ENCODE measurements around the gene TNFRSF4. TPM values are rescaled to one million over a fixed set of nuclear protein-coding genes. Genes with fewer than 3 reads are reported as not detected.
A peak's percentile ranks its signal among the peaks of the same experiment; 100 is the strongest.

The TNFRSF4 gene
- total and polyA plus RNA-seq, 2 donors (not counting 1 experiment from before 2014, with no cell fraction given), result 0.05 to 0.17 TPM

- Histone ChIP-seq H3K27ac (ENCODE audit: insufficient read depth, low read length) (no peak overlapping the region), H3K36me3 (ENCODE audit: control insufficient read depth, insufficient read depth, low read length) (no peaks in the 10 kb centered on the region), H3K4me3 (replicated peaks in 1 of 4; ENCODE audit: control extremely low read depth in 1 of 4, insufficient read depth in 1 of 4, low read depth in 3 of 4, low read length in 4 of 4) (no peak overlapping the region), H3K79me2 (ENCODE audit: control insufficient read depth, insufficient read depth, low read length) (no peaks in the 10 kb centered on the region), H4K20me1 (ENCODE audit: control insufficient read depth, extremely low read depth, insufficient read depth, low read length) (no peaks in the 10 kb centered on the region), H2AFZ (ENCODE audit: low read length) (no peak overlapping the region), H3K4me2 (ENCODE audit: extremely low read depth, insufficient read depth, low read length) (no peak overlapping the region), H3K9me3 (ENCODE audit: control insufficient read depth, insufficient read depth, low read depth, low read length) (no peaks in the 10 kb centered on the region), H3K27me3 (ENCODE audit: control insufficient read depth, insufficient read depth, low read length) (no peaks in the 10 kb centered on the region), H3K9ac (ENCODE audit: insufficient read depth, low read length) (no peak overlapping the region), H3K4me1 (ENCODE audit: control insufficient read depth, extremely low read depth, insufficient read depth, low read length) (peaks cover 5% of the 10 kb centered on the region)
- no peak for DNase-seq (ENCODE audit: low read depth in 2 of 2)
- TF ChIP-seq, protein P1, sequence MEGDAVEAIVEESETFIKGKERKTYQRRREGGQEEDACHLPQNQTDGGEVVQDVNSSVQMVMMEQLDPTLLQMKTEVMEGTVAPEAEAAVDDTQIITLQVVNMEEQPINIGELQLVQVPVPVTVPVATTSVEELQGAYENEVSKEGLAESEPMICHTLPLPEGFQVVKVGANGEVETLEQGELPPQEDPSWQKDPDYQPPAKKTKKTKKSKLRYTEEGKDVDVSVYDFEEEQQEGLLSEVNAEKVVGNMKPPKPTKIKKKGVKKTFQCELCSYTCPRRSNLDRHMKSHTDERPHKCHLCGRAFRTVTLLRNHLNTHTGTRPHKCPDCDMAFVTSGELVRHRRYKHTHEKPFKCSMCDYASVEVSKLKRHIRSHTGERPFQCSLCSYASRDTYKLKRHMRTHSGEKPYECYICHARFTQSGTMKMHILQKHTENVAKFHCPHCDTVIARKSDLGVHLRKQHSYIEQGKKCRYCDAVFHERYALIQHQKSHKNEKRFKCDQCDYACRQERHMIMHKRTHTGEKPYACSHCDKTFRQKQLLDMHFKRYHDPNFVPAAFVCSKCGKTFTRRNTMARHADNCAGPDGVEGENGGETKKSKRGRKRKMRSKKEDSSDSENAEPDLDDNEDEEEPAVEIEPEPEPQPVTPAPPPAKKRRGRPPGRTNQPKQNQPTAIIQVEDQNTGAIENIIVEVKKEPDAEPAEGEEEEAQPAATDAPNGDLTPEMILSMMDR (conservative IDR thresholded peaks at IDR 0.05 in 1 of 2, IDR thresholded peaks at IDR 0.05 in 1 of 2; ENCODE audit: low read depth in 1 of 2, low read length in 2 of 2), result no peak
- no peak for TF ChIP-seq EZH2 (IDR thresholded peaks at IDR 0.05; ENCODE audit: low read length, missing control alignments)
Measured at GRCh38 chr1:1241588-1242219, 27.8 kb upstream of the TNFRSF4 start.

GRCh38 chr1:1240822-1241587, 27.1 kb upstream of the TNFRSF4 start:
- Histone ChIP-seq H2AFZ (ENCODE audit: low read length) (no peak overlapping the region), H3K9ac (ENCODE audit: insufficient read depth, low read length) (no peak overlapping the region), H3K36me3 (ENCODE audit: control insufficient read depth, insufficient read depth, low read length) (no peaks in the 10 kb centered on the region), H3K79me2 (ENCODE audit: control insufficient read depth, insufficient read depth, low read length) (no peaks in the 10 kb centered on the region), H3K27me3 (ENCODE audit: control insufficient read depth, insufficient read depth, low read length) (no peaks in the 10 kb centered on the region), H3K4me2 (ENCODE audit: extremely low read depth, insufficient read depth, low read length) (peak overlapping the region; percentile 5), H3K4me1 (ENCODE audit: control insufficient read depth, extremely low read depth, insufficient read depth, low read length) (peaks cover 6% of the 10 kb centered on the region), H3K9me3 (ENCODE audit: control insufficient read depth, insufficient read depth, low read depth, low read length) (no peaks in the 10 kb centered on the region), H4K20me1 (ENCODE audit: control insufficient read depth, extremely low read depth, insufficient read depth, low read length) (no peaks in the 10 kb centered on the region), H3K4me3 (replicated peaks in 1 of 4; ENCODE audit: control extremely low read depth in 1 of 4, insufficient read depth in 1 of 4, low read depth in 3 of 4, low read length in 4 of 4) (no peak overlapping the region), H3K27ac (ENCODE audit: insufficient read depth, low read length) (no peak overlapping the region)
- no peak for TF ChIP-seq EZH2 (IDR thresholded peaks at IDR 0.05; ENCODE audit: low read length, missing control alignments)
- peak in 1 of 2 donors; percentile 20 for DNase-seq (ENCODE audit: low read depth in 2 of 2)

DNA sequence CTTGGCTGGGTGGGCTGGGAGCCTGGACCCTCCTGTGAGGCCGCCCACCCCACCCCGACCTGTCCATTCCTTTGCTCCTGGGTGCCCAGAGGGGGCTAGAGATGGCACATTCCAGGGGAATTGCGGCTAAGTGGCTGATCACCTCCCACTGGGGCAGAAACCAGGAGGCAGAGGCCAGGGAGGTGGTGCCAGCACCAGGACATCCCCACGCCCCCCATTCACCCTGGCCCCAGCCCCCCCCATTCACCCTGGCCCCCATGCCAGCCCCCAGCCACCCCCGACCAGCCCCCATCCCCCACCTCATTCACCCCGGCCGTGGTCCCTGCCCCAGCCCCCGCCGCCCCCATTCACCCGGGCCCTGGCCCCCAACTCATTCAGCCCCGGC, 26.4 kb upstream of the TNFRSF4 start:
- Histone ChIP-seq H3K27ac (ENCODE audit: insufficient read depth, low read length) (no peak overlapping the region), H3K4me3 (replicated peaks in 1 of 4; ENCODE audit: control extremely low read depth in 1 of 4, insufficient read depth in 1 of 4, low read depth in 3 of 4, low read length in 4 of 4) (no peak overlapping the region), H3K79me2 (ENCODE audit: control insufficient read depth, insufficient read depth, low read length) (no peaks in the 10 kb centered on the region), H3K9ac (ENCODE audit: insufficient read depth, low read length) (no peak overlapping the region), H3K27me3 (ENCODE audit: control insufficient read depth, insufficient read depth, low read length) (no peaks in the 10 kb centered on the region), H3K4me2 (ENCODE audit: extremely low read depth, insufficient read depth, low read length) (no peak overlapping the region), H4K20me1 (ENCODE audit: control insufficient read depth, extremely low read depth, insufficient read depth, low read length) (no peaks in the 10 kb centered on the region), H2AFZ (ENCODE audit: low read length) (no peak overlapping the region), H3K4me1 (ENCODE audit: control insufficient read depth, extremely low read depth, insufficient read depth, low read length) (peaks cover 6% of the 10 kb centered on the region), H3K9me3 (ENCODE audit: control insufficient read depth, insufficient read depth, low read depth, low read length) (no peaks in the 10 kb centered on the region), H3K36me3 (ENCODE audit: control insufficient read depth, insufficient read depth, low read length) (no peaks in the 10 kb centered on the region)
- TF ChIP-seq EZH2 (IDR thresholded peaks at IDR 0.05; ENCODE audit: low read length, missing control alignments), result no peak
- TF ChIP-seq, protein P1 (conservative IDR thresholded peaks at IDR 0.05 in 1 of 2, IDR thresholded peaks at IDR 0.05 in 1 of 2; ENCODE audit: low read depth in 1 of 2, low read length in 2 of 2), result no peak
- DNase-seq (ENCODE audit: low read depth in 2 of 2), result no peak

Data from fibroblast of lung (primary cell).